ENCODE measurements around the gene SEC22B.
"Not testable (repeated sequence)": the region's sequence is repeated elsewhere in the genome, so short reads cannot be mapped to it uniquely, and the experiment has no call there.

SEC22B gene

DNA sequence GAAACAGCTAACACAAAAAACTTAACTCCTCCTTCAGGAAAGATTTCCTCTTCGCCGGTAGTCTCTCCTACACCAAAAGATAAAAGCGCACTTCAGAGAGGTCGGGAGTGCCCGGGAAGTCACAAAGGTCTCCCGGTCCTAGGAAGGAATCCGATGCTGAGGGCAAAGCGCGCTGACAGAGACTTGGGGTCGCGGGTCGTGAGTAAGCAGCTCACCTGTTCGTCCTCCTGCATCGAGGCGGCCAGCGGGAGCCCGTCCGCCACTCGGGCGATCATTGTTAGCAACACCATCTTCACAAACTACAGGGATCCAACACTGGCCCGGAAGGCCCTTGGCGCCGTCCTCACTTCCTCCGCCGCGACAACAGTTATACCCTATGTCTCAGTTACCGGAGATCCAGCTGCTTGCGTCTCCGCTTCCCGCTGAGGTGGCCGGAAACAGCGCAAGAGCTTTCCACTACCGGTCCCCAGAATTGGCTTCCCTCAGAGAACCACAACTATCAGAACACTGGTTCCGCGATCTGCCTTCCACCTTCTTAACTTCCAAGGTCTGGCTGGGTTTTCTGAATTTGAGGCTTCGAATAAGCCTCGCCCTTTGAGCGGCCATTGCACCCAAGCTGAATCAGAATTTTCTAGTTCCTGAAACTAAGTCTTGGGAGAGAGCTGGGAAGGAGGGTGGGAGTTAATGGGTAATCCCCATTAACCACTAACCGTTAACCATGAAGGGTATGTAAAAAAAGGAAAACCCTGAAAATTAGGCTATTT is at the start of gene SEC22B:
Gene SEC22B, minus strand, starts transcription at position 429 of the 764 bp plus-strand sequence. Its CDS starts 139 bp downstream, at position 290.
- Histone ChIP-seq H3K4me3 (ENCODE audit: insufficient read depth, low read length, poor library complexity, severe bottlenecking) (peak within 1 kb of the TSS; percentile 96), H3F3A (ENCODE audit: insufficient read depth) (no peaks in the 10 kb centered on the region), H3K79me2 (ENCODE audit: insufficient read depth, low read length) (peaks cover 10% of the 10 kb centered on the region), H3K9ac (ENCODE audit: low read length) (peak within 1 kb of the TSS; percentile 88), H4K20me1 (ENCODE audit: low read depth, low read length) (no peaks in the 10 kb centered on the region), H3K27ac (ENCODE audit: low read depth, low read length) (peak within 1 kb of the TSS; percentile 33), H3K9me3 (ENCODE audit: insufficient read depth, low read length) (no peaks in the 10 kb centered on the region), H3K4me2 (ENCODE audit: low read depth, low read length, poor library complexity, severe bottlenecking) (peak within 1 kb of the TSS; percentile 72), H3K27me3 (ENCODE audit: low read length) (no peaks in the 10 kb centered on the region), H3K36me3 (ENCODE audit: low read length) (no peaks in the 10 kb centered on the region), H2AFZ (ENCODE audit: low read depth, low read length, severe bottlenecking) (peak within 1 kb of the TSS; percentile 83), H3K9me2 (replicated peaks; ENCODE audit: insufficient read depth, low read length) (no peaks in the 10 kb centered on the region)
- no peak for TF ChIP-seq EZH2phosphoT487 (conservative IDR thresholded peaks at IDR 0.05; ENCODE audit: low read length)
- TF ChIP-seq, protein P1, sequence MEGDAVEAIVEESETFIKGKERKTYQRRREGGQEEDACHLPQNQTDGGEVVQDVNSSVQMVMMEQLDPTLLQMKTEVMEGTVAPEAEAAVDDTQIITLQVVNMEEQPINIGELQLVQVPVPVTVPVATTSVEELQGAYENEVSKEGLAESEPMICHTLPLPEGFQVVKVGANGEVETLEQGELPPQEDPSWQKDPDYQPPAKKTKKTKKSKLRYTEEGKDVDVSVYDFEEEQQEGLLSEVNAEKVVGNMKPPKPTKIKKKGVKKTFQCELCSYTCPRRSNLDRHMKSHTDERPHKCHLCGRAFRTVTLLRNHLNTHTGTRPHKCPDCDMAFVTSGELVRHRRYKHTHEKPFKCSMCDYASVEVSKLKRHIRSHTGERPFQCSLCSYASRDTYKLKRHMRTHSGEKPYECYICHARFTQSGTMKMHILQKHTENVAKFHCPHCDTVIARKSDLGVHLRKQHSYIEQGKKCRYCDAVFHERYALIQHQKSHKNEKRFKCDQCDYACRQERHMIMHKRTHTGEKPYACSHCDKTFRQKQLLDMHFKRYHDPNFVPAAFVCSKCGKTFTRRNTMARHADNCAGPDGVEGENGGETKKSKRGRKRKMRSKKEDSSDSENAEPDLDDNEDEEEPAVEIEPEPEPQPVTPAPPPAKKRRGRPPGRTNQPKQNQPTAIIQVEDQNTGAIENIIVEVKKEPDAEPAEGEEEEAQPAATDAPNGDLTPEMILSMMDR (IDR thresholded peaks at IDR 0.05; ENCODE audit: insufficient read depth, low read length, poor library complexity, severe bottlenecking), result no peak

DNA sequence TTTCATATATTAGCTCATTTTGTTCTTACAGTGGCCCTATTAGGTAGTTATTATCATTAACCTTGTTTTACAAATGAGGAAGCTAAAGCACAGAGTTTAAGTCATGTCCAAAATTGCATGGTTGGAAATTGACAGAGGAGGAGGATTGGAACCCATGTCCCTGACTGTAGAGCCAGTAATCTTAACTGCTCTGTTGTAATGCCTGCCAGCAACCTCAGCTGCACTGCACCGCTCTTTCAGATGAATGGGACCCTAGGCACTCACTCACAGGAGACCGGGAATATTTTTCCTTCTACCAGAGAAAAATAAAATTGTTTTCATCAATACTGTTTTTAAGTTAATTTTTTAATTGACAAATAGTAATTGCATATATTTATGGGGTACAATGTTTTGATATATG is 41.6 kb upstream of the SEC22B start:
- not testable (repeated sequence) for H4K20me1 ChIP-seq (ENCODE audit: low read depth, low read length); H3K4me2 ChIP-seq (ENCODE audit: low read depth, low read length, poor library complexity, severe bottlenecking); H3K9ac ChIP-seq (ENCODE audit: low read length); H3F3A ChIP-seq (ENCODE audit: insufficient read depth); H3K9me3 ChIP-seq (ENCODE audit: insufficient read depth, low read length); H2AFZ ChIP-seq (ENCODE audit: low read depth, low read length, severe bottlenecking); H3K9me2 ChIP-seq (replicated peaks; ENCODE audit: insufficient read depth, low read length); H3K27me3 ChIP-seq (ENCODE audit: low read length); H3K79me2 ChIP-seq (ENCODE audit: insufficient read depth, low read length); H3K27ac ChIP-seq (ENCODE audit: low read depth, low read length); H3K36me3 ChIP-seq (ENCODE audit: low read length); H3K4me3 ChIP-seq (ENCODE audit: insufficient read depth, low read length, poor library complexity, severe bottlenecking)

DNA sequence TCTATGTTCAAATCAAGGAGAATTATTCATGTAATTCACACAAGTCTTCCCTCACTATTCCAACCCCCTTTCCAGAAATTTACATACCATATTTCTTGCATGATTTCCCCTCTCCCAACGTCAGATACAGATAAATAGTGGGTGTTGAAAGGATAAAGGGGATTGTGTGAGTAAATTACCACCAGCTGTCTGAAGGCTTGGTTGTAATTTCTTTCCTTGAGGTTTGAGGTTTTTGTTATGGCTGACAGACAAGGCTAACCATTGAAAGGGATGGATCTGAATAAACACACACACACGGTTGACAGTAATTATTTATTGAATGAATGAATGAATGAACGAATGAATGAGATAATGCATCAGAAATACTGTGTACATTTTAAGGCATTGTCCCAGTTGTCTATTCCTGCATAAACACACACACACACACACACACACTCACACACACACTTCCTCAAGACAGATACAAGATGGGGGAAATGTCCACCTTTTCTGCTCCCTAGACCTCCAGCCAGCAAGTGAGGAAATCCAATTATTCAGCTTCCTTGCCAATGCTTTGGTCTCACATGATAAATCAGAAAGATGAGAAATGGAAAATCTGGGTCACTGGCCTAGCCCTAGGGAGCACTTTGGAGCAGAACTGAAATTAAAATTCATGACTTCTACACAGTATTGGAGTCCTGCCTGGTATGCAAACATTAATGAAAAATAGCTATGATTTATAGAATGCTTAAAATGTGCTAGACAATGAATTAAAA is 41.0 kb upstream of the SEC22B start:
- H3K9me3 ChIP-seq (ENCODE audit: insufficient read depth, low read length); H3K36me3 ChIP-seq (ENCODE audit: low read length); H3K9ac ChIP-seq (ENCODE audit: low read length); H3K79me2 ChIP-seq (ENCODE audit: insufficient read depth, low read length); H2AFZ ChIP-seq (ENCODE audit: low read depth, low read length, severe bottlenecking); H3K27ac ChIP-seq (ENCODE audit: low read depth, low read length); H3F3A ChIP-seq (ENCODE audit: insufficient read depth); H3K27me3 ChIP-seq (ENCODE audit: low read length); H4K20me1 ChIP-seq (ENCODE audit: low read depth, low read length); H3K4me2 ChIP-seq (ENCODE audit: low read depth, low read length, poor library complexity, severe bottlenecking); H3K9me2 ChIP-seq (replicated peaks; ENCODE audit: insufficient read depth, low read length); H3K4me3 ChIP-seq (ENCODE audit: insufficient read depth, low read length, poor library complexity, severe bottlenecking): not testable (repeated sequence)

DNA sequence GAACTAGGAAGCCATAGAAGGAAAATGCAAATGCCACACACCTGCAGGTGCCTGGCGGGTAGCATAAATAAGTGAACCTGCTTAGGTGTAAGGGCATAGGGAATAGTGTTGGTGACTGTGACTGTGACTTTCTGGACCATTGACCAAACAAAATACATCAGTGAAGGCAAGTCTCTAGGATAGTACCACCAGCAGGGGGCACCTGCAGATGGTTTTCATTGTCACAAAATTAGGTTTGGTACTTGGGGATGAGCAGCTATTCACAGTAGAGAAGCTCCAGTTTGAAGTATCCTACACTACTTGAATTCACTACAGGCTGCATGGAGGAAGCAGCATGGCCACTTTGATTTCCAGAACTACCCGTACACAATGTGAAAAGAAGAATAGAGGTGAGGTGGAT is 37.3 kb upstream of the SEC22B start:
- H4K20me1 ChIP-seq (ENCODE audit: low read depth, low read length); H3K9me3 ChIP-seq (ENCODE audit: insufficient read depth, low read length); H3K79me2 ChIP-seq (ENCODE audit: insufficient read depth, low read length); H3K27ac ChIP-seq (ENCODE audit: low read depth, low read length); H3K9me2 ChIP-seq (replicated peaks; ENCODE audit: insufficient read depth, low read length); H3K4me2 ChIP-seq (ENCODE audit: low read depth, low read length, poor library complexity, severe bottlenecking); H3K36me3 ChIP-seq (ENCODE audit: low read length); H2AFZ ChIP-seq (ENCODE audit: low read depth, low read length, severe bottlenecking); H3F3A ChIP-seq (ENCODE audit: insufficient read depth); H3K27me3 ChIP-seq (ENCODE audit: low read length); H3K9ac ChIP-seq (ENCODE audit: low read length); H3K4me3 ChIP-seq (ENCODE audit: insufficient read depth, low read length, poor library complexity, severe bottlenecking): not testable (repeated sequence)

DNA sequence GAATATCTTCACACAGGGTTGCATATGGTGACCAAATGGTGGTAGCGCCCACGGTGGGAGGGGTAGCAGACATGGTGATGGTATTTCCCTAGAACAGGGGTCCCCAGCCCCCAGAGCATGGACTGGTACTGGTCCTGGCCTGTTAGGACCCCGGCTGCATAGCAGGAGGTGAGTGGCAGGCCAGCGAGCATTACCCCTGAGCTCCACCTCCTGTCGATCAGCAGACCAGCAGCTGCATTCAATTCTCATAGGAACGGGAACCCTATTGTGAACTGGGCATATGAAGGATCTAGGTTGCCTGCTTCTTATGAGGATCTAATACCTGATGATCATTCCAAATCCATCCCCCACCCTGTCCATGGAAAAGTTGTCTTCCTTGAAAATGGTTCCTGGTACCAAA is 34.4 kb upstream of the SEC22B start:
- not testable (repeated sequence) for H3K79me2 ChIP-seq (ENCODE audit: insufficient read depth, low read length); H3F3A ChIP-seq (ENCODE audit: insufficient read depth); H4K20me1 ChIP-seq (ENCODE audit: low read depth, low read length); H3K36me3 ChIP-seq (ENCODE audit: low read length); H3K27me3 ChIP-seq (ENCODE audit: low read length); H2AFZ ChIP-seq (ENCODE audit: low read depth, low read length, severe bottlenecking); H3K4me2 ChIP-seq (ENCODE audit: low read depth, low read length, poor library complexity, severe bottlenecking); H3K9me3 ChIP-seq (ENCODE audit: insufficient read depth, low read length); H3K4me3 ChIP-seq (ENCODE audit: insufficient read depth, low read length, poor library complexity, severe bottlenecking); H3K9me2 ChIP-seq (replicated peaks; ENCODE audit: insufficient read depth, low read length); H3K9ac ChIP-seq (ENCODE audit: low read length); H3K27ac ChIP-seq (ENCODE audit: low read depth, low read length)

DNA sequence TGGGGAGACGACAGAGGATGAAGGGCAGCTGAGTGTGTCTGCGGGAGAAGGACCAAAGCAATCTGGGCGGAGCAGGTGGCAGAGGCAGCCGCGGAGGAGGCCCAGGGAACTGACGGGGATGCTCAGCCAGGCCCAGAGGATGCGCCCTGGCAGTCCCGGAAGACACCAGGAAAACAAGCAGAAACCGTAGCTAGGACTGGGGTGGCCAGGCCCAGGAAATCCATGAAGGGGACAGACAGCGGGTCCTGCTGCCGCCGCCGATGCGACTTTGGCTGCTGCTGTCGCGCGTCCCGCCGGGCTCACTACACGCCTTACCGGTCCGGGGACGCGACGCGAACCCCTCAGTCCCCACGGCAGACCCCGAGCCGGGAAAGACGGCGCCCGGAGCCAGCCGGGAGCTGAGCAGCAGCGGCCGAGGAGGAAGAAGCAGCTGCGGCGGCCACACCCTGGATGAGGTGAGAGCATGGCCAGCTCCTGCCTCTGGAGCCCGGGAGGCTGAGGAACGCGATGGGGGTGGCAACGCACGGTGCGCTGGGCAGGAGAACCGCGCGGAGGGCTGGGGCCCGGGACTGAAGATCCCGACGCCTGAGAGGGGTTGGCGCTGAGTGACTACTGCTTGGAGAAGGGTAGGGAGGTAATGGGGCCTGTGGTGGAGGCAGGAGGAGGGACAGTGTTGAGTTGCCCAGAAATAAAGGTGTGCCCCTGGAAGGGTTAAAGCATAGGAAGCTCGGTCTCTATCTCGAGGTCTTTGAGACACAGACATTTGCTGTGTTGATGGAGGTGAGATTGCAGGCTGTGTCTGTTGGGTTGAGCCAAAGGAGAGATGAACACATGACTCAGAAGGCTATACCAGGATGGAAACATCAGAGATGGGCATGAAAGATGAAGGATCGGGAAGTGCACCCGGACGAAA is 20.8 kb upstream of the SEC22B start:
- not testable (repeated sequence) for H3K4me3 ChIP-seq (ENCODE audit: insufficient read depth, low read length, poor library complexity, severe bottlenecking); H3K9ac ChIP-seq (ENCODE audit: low read length)

More for the DNA sequence above, 20.8 kb upstream of the SEC22B start:
- not testable (repeated sequence) for H3K36me3 ChIP-seq (ENCODE audit: low read length); H3K79me2 ChIP-seq (ENCODE audit: insufficient read depth, low read length); H3K9me3 ChIP-seq (ENCODE audit: insufficient read depth, low read length); H3K27ac ChIP-seq (ENCODE audit: low read depth, low read length); H3K9me2 ChIP-seq (replicated peaks; ENCODE audit: insufficient read depth, low read length); H3K27me3 ChIP-seq (ENCODE audit: low read length); H3F3A ChIP-seq (ENCODE audit: insufficient read depth); H4K20me1 ChIP-seq (ENCODE audit: low read depth, low read length); H3K4me2 ChIP-seq (ENCODE audit: low read depth, low read length, poor library complexity, severe bottlenecking); H2AFZ ChIP-seq (ENCODE audit: low read depth, low read length, severe bottlenecking)
